OCI-M2 (cell line): ENCODE data around the gene ANLN.
A peak's percentile ranks its signal among the peaks of the same experiment; 100 is the strongest.
"Not testable (repeated sequence)": the region's sequence is repeated elsewhere in the genome, so short reads cannot be mapped to it uniquely, and the experiment has no call there.

Experiments
- DNase-seq: peaks from one replicate; lab custom pipeline; 2025; ENCODE audit not compliant: unreplicated experiment; lab: John Stamatoyannopoulos, UW

ANLN gene

GRCh38 chr7:36389371-36390198, at the start of gene ANLN:
ANLN (plus strand) TSS chr7:36389862; CDS start chr7:36390027, 165 bp downstream.
- peak; percentile 27 for DNase-seq

- DNase-seq: no peak
Observed at GRCh38 chr7:36343548-36343947, 46.1 kb upstream of the ANLN start.

GRCh38 chr7:36344622-36345021, 45.0 kb upstream of the ANLN start:
- no peak for DNase-seq

GRCh38 chr7:36346260-36346831, 43.3 kb upstream of the ANLN start:
- DNase-seq: no peak

GRCh38 chr7:36348256-36348655, 41.4 kb upstream of the ANLN start:
- DNase-seq: no peak

GRCh38 chr7:36348771-36349170, 40.9 kb upstream of the ANLN start:
- DNase-seq: no peak

GRCh38 chr7:36349626-36350025, 40.0 kb upstream of the ANLN start:
- no peak for DNase-seq

GRCh38 chr7:36355490-36355889, 34.2 kb upstream of the ANLN start:
- DNase-seq: no peak

- DNase-seq: no peak
Observed at GRCh38 chr7:36357054-36357453, 32.6 kb upstream of the ANLN start.

- no peak for DNase-seq
Observed at GRCh38 chr7:36358589-36358988, 31.1 kb upstream of the ANLN start.

GRCh38 chr7:36360244-36360643, 29.4 kb upstream of the ANLN start:
- no peak for DNase-seq

- DNase-seq: no peak
Observed at GRCh38 chr7:36361227-36361626, 28.4 kb upstream of the ANLN start.

GRCh38 chr7:36363515-36363914, 26.1 kb upstream of the ANLN start:
- no peak for DNase-seq

GRCh38 chr7:36366005-36366717, 23.5 kb upstream of the ANLN start:
- no peak for DNase-seq

- peak; percentile 59 for DNase-seq
Observed at GRCh38 chr7:36366718-36367560, 22.7 kb upstream of the ANLN start.

GRCh38 chr7:36367561-36368077, 22.0 kb upstream of the ANLN start:
- no peak for DNase-seq

- no peak for DNase-seq
Observed at GRCh38 chr7:36368496-36368895, 21.2 kb upstream of the ANLN start.

GRCh38 chr7:36369171-36369570, 20.5 kb upstream of the ANLN start:
- DNase-seq: no peak

- no peak for DNase-seq
Observed at GRCh38 chr7:36370046-36370445, 19.6 kb upstream of the ANLN start.

- DNase-seq: no peak
Observed at GRCh38 chr7:36372156-36372555, 17.5 kb upstream of the ANLN start.

GRCh38 chr7:36378555-36378954, 11.1 kb upstream of the ANLN start:
- DNase-seq: not testable (repeated sequence)
